NCI-H2107 treated with DMSO at 0.1 percent for 48 hours (cell line): ENCODE measurements around the gene PTPRF.

Experiments used
- DNase-seq: peaks from one replicate; lab custom pipeline; 2025; ENCODE audit not compliant: unreplicated experiment; lab: John Stamatoyannopoulos, UW

The PTPRF gene

GRCh38 chr1:43602990-43603389, 72.3 kb downstream of the PTPRF start:
- DNase-seq = no peak

DNA sequence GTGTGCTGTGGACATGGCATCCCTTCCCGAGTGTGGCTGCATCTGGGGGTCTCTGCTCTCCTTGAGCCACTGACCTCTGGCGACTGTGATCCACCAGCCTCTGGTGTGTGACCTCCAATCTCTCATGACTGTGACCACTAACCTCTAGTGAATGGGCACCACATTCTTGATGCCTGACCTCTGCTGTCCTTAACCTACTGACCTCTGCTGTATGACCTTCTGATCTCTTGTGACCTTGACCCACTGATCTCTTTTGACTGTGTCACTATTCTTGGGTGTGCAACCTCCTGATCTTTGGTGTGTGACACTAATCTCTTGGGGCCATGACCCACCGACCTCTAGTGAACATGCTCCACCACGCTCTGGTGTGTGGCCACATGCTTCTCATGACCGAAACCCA, 73.5 kb downstream of the PTPRF start:
- no peak for DNase-seq

DNA sequence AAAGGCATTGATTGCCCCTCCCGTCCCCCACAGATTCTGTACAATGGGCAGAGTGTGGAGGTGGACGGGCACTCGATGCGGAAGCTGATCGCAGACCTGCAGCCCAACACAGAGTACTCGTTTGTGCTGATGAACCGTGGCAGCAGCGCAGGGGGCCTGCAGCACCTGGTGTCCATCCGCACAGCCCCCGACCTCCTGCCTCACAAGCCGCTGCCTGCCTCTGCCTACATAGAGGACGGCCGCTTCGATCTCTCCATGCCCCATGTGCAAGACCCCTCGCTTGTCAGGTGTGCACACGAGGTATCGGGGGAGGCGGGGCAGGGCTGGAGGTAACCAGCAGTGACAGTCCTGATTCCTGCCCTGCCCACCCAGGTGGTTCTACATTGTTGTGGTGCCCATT, 74.5 kb downstream of the PTPRF start:
- no peak for DNase-seq

- DNase-seq = no peak
Observed at GRCh38 chr1:43605766-43606165, 75.1 kb downstream of the PTPRF start.

- DNase-seq = no peak
Observed at GRCh38 chr1:43606624-43607023, 75.9 kb downstream of the PTPRF start.

- DNase-seq = no peak
Observed at GRCh38 chr1:43608827-43609226, 78.1 kb downstream of the PTPRF start.

- DNase-seq = no peak
Observed at GRCh38 chr1:43610339-43610738, 79.7 kb downstream of the PTPRF start.

- no peak for DNase-seq
Observed at GRCh38 chr1:43611950-43612349, 81.3 kb downstream of the PTPRF start.

- DNase-seq = no peak
Observed at GRCh38 chr1:43612406-43612805, 81.7 kb downstream of the PTPRF start.

- DNase-seq = no peak
Observed at GRCh38 chr1:43613075-43613942, 82.6 kb downstream of the PTPRF start.

DNA sequence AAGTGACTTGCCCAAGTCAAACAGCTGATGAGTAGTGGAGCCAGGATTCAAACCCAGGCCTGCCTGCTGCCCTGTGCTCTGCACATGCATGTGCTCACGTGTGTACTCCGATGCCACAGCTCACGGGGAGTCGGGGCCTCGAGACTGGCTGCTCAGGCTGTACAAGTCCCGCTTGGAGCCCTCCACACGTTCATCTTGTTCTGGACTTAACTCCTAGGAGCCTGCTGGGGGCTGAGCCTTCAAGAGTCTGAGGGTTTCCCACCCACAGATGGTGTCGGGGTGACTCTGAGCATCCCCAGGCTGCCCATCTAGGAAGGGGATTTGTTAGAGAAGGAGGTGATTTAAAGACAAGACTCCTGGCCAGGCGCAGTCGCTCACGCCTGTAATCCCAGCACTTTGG, 83.5 kb downstream of the PTPRF start:
- DNase-seq = no peak

DNA sequence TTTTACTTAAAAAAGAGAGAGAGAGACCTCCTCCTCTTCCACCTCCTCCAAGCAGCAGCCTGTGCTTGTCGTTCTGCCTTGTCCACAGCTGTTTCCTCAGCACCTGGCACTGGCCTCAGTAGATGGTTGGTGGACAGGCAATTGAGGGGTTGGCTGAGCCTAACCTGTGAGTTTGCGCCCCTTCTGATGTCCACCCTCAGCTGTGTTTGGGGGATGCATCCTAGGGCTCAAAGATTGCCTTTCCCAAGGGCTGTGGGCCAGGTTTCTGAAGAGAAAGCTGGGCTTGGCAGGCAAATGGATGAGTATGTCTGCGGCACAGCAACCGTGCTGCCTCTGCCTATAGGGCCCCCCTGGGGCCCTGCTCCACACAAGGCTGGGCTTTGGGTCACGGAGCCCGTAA, 84.2 kb downstream of the PTPRF start:
- DNase-seq = no peak

DNA sequence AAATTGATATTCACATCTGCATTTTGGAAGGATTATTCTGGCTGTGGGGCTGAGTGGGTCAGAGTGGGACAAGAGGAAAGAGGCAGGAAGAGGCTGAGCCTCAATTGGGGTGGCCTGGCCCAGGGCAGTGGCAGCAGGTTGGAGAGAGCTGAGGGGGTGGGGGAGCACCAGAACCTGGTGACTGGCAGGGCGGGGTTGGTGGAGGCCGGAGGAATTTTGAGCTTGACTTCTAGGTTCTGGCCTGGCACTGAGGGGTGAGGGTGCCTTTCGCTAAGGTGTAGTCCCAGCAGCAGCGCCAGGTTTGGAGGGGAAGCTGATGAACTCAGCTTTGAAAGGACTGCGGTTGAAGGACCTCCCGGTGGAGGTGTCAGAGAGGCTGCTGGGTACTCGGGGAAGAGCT, 85.7 kb downstream of the PTPRF start:
- DNase-seq = no peak

DNA sequence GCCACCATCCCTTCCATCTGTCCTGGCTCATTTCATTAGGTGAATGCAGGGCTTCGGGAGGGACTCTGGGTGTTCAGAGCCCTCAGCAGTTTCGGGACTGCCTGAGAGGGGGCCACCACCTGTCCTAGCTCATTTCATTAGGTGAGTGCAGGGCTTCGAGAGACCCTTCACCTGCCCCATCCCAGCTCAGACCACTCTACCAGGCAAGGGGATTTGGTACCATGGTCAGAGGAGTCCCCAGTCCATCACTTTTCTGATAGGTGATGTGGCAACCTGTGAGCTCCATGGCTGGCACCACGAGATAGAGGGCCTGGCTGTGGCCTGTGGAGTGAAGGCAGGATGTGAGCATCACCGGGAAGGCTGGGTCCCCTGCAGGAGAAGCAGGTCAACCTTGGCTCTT, 86.3 kb downstream of the PTPRF start:
- no peak for DNase-seq

GRCh38 chr1:43617668-43618067, 87.0 kb downstream of the PTPRF start:
- DNase-seq = no peak

- no peak for DNase-seq
Observed at GRCh38 chr1:43618521-43619313, 88.0 kb downstream of the PTPRF start.

DNA sequence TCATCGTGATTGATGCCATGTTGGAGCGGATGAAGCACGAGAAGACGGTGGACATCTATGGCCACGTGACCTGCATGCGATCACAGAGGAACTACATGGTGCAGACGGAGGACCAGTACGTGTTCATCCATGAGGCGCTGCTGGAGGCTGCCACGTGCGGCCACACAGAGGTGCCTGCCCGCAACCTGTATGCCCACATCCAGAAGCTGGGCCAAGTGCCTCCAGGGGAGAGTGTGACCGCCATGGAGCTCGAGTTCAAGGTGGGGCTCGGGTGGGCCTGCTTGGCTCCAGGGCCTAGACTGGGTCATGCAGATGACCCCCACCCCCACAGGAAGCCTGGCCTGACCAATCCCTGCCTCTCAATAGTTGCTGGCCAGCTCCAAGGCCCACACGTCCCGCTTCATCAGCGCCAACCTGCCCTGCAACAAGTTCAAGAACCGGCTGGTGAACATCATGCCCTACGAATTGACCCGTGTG, 88.7 kb downstream of the PTPRF start:
- DNase-seq = no peak

DNA sequence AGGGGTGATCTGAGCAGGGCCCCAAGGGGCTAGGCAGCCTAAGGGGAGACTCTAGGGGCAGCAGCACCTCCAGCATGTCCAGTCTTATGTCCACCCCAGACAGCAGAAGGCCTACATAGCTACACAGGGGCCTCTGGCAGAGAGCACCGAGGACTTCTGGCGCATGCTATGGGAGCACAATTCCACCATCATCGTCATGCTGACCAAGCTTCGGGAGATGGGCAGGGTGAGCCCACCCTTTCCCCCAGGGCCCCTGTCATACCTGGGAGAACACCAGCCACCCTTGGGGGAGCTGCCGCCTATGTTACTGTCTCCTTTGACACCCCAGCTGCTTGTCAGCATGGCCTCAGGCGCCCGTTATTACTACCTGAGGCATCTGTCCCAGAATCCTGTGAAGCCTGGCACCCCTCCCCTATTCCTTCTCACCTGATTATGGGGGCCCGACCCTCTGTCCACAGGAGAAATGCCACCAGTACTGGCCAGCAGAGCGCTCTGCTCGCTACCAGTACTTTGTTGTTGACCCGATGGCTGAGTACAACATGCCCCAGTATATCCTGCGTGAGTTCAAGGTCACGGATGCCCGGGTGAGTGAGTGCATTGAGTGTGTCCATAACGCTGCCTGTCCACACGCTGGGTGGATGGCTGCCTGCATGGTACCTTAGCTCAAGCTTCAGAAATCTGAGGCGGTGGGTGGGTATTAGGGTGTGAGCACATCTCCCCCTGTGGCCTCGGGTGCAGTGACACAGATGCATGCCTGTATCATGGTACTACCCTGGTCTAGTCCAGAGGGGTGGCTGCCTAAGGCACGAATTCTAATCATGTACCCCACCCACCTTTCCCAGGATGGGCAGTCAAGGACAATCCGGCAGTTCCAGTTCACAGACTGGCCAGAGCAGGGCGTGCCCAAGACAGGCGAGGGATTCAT, 89.6 kb downstream of the PTPRF start:
- no peak for DNase-seq

DNA sequence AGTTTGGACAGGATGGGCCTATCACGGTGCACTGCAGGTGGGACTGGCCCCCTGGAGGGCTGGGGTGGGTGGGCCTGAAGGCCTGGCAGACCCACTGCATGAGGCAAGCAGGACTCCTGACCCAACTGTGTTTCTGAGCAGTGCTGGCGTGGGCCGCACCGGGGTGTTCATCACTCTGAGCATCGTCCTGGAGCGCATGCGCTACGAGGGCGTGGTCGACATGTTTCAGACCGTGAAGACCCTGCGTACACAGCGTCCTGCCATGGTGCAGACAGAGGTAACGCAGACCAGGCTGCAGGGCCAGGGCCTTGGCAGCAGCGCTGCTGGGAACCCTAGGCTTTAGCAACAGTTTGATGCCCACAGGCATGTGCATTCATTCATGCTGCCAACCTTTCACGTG, 90.3 kb downstream of the PTPRF start:
- DNase-seq = no peak

- no peak for DNase-seq
Observed at GRCh38 chr1:43621386-43621785, 90.7 kb downstream of the PTPRF start.

DNA sequence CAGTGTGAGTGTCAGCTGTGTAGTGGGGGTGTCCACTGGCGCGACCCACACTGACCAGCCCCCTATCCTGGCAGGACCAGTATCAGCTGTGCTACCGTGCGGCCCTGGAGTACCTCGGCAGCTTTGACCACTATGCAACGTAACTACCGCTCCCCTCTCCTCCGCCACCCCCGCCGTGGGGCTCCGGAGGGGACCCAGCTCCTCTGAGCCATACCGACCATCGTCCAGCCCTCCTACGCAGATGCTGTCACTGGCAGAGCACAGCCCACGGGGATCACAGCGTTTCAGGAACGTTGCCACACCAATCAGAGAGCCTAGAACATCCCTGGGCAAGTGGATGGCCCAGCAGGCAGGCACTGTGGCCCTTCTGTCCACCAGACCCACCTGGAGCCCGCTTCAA, 91.2 kb downstream of the PTPRF start:
- no peak for DNase-seq
